HG02870 (cell line): ENCODE measurements around the gene PEX26.
"Not testable (repeated sequence)": the region's sequence is repeated elsewhere in the genome, so short reads cannot be mapped to it uniquely, and the experiment has no call there.

Experiments
- ATAC-seq: cut with Tn5 transposase; IDR thresholded peaks from one replicate; pipeline ENCODE4 v1.9.1; 2021; ENCODE audit warnings: mild to moderate bottlenecking, moderate library complexity; ENCODE audit not compliant: unreplicated experiment

The PEX26 gene

GRCh38 chr22:18115906-18116371 lies 38.1 kb downstream of the PEX26 start:
- no peak for ATAC-seq

GRCh38 chr22:18116634-18117033 lies 38.8 kb downstream of the PEX26 start:
- no peak for ATAC-seq

GRCh38 chr22:18118345-18118915 lies 40.6 kb downstream of the PEX26 start:
- no peak for ATAC-seq

GRCh38 chr22:18119409-18120110 lies 41.8 kb downstream of the PEX26 start:
- no peak for ATAC-seq

- no peak for ATAC-seq
Measured at GRCh38 chr22:18120857-18121256, 43.1 kb downstream of the PEX26 start.

- ATAC-seq = no peak
Measured at GRCh38 chr22:18121506-18121905, 43.7 kb downstream of the PEX26 start.

GRCh38 chr22:18121954-18122554 lies 44.3 kb downstream of the PEX26 start:
- no peak for ATAC-seq

- ATAC-seq = not testable (repeated sequence)
Measured at GRCh38 chr22:18123476-18124025, 45.8 kb downstream of the PEX26 start.

GRCh38 chr22:18126606-18127005 lies 48.8 kb downstream of the PEX26 start:
- no peak for ATAC-seq

GRCh38 chr22:18130018-18130417 lies 52.2 kb downstream of the PEX26 start:
- no peak for ATAC-seq

GRCh38 chr22:18130699-18131429 lies 53.1 kb downstream of the PEX26 start:
- no peak for ATAC-seq

GRCh38 chr22:18133452-18133851 lies 55.7 kb downstream of the PEX26 start:
- ATAC-seq = no peak

GRCh38 chr22:18136563-18137320 lies 59.0 kb downstream of the PEX26 start:
- ATAC-seq = no peak

GRCh38 chr22:18141004-18141403 lies 63.2 kb downstream of the PEX26 start:
- not testable (repeated sequence) for ATAC-seq

GRCh38 chr22:18144105-18144504 lies 66.3 kb downstream of the PEX26 start:
- no peak for ATAC-seq

GRCh38 chr22:18145676-18146388 lies 68.0 kb downstream of the PEX26 start:
- ATAC-seq = no peak

- ATAC-seq = no peak
Measured at GRCh38 chr22:18146389-18146753, 68.6 kb downstream of the PEX26 start.

GRCh38 chr22:18147791-18148190 lies 70.0 kb downstream of the PEX26 start:
- ATAC-seq = no peak

- ATAC-seq = no peak
Measured at GRCh38 chr22:18148293-18148965, 70.6 kb downstream of the PEX26 start.
